ENCODE results near the gene FARP2. TPM values are rescaled to one million over a fixed set of nuclear protein-coding genes. Genes with fewer than 3 reads are reported as not detected.
"Not testable (repeated sequence)": the region's sequence is repeated elsewhere in the genome, so short reads cannot be mapped to it uniquely, and the experiment has no call there.

FARP2 gene
- total RNA-seq, 1 donor from 2014 or later: 63.6 TPM

GRCh38 chr2:241379481-241380480 is 23.7 kb downstream of the FARP2 start:
- Mint-ChIP-seq H3K27me3 (no peaks in the 10 kb centered on the region), H3K4me1 (ENCODE audit: low read depth) (peaks cover 17% of the 10 kb centered on the region), H3K27ac (peak overlapping the region; percentile 57), H3K36me3 (ENCODE audit: insufficient read depth) (peaks cover 13% of the 10 kb centered on the region), H3K4me3 (ENCODE audit: low read depth) (no peak overlapping the region), H3K9me3 (ENCODE audit: low read depth) (no peaks in the 10 kb centered on the region)
- no peak for DNase-seq (ENCODE audit: low spot score, unreplicated experiment)
- TF ChIP-seq, protein P1, sequence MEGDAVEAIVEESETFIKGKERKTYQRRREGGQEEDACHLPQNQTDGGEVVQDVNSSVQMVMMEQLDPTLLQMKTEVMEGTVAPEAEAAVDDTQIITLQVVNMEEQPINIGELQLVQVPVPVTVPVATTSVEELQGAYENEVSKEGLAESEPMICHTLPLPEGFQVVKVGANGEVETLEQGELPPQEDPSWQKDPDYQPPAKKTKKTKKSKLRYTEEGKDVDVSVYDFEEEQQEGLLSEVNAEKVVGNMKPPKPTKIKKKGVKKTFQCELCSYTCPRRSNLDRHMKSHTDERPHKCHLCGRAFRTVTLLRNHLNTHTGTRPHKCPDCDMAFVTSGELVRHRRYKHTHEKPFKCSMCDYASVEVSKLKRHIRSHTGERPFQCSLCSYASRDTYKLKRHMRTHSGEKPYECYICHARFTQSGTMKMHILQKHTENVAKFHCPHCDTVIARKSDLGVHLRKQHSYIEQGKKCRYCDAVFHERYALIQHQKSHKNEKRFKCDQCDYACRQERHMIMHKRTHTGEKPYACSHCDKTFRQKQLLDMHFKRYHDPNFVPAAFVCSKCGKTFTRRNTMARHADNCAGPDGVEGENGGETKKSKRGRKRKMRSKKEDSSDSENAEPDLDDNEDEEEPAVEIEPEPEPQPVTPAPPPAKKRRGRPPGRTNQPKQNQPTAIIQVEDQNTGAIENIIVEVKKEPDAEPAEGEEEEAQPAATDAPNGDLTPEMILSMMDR (IDR thresholded peaks at IDR 0.05; ENCODE audit: unreplicated experiment): no peak

DNA sequence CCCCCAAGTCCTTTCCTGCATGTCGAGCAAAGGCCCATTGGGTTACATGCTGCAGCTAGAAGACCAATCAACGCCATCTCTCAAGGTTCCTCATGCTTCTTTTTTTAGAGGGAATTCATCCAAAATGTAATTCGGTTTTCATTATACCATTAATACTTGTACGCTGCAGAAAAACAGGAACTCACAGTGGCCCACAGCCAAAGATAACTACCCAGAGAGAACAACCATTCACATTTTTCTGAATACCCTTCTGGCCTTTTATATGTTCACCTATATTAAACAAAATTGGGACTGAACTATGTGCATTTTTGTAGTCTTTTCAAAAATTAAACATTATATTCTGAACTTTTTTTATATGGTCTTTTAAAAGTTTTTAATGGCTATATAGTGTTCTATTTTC is 25.8 kb downstream of the FARP2 start:
- no peaks in the 10 kb centered on the region for H3K9me3 Mint-ChIP-seq (ENCODE audit: low read depth)
- no peak overlapping the region for H3K4me3 Mint-ChIP-seq (ENCODE audit: low read depth)
- H3K27me3 Mint-ChIP-seq: no peaks in the 10 kb centered on the region
- peaks cover 11% of the 10 kb centered on the region for H3K36me3 Mint-ChIP-seq (ENCODE audit: insufficient read depth)
- DNase-seq (ENCODE audit: low spot score, unreplicated experiment): no peak
- peaks cover 12% of the 10 kb centered on the region for H3K4me1 Mint-ChIP-seq (ENCODE audit: low read depth)
- no peak overlapping the region for H3K27ac Mint-ChIP-seq
- TF ChIP-seq, protein P1 (IDR thresholded peaks at IDR 0.05; ENCODE audit: unreplicated experiment): no peak

- not testable (repeated sequence) for H3K4me3 Mint-ChIP-seq (ENCODE audit: low read depth)
- TF ChIP-seq, protein P1 (IDR thresholded peaks at IDR 0.05; ENCODE audit: unreplicated experiment): peak; percentile 11
These were observed 29.4 kb downstream of the FARP2 start for GRCh38 chr2:241385450-241385849.

DNA sequence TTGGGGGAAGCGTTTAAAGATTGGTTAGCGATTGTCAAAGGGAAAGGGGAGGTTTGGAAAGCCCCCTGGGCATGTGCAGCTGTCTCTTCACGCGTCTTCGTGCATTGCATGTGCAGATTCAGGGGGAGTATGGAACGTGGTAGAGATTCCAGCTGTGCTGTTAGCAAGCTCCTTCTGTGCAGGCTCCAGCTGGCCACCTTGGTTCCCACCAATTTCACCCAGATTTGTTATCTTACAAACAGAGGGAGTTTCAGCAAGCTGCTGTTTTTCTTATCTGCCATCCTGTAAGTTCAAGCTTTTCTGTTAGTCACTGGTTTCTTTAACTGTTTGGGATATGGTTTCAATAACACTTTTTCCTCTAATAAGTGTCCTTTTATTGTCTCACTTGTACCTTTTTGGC is 30.4 kb downstream of the FARP2 start:
- no peak for DNase-seq (ENCODE audit: low spot score, unreplicated experiment)
- H3K27ac Mint-ChIP-seq: no peak overlapping the region
- H3K4me1 Mint-ChIP-seq (ENCODE audit: low read depth): peaks cover 7% of the 10 kb centered on the region

More at GRCh38 chr2:241385450-241385849, 29.4 kb downstream of the FARP2 start:
- not testable (repeated sequence) for H3K27ac Mint-ChIP-seq; H3K27me3 Mint-ChIP-seq; H3K9me3 Mint-ChIP-seq (ENCODE audit: low read depth); H3K4me1 Mint-ChIP-seq (ENCODE audit: low read depth); DNase-seq (ENCODE audit: low spot score, unreplicated experiment)
- peaks cover 17% of the 10 kb centered on the region for H3K36me3 Mint-ChIP-seq (ENCODE audit: insufficient read depth)

DNA sequence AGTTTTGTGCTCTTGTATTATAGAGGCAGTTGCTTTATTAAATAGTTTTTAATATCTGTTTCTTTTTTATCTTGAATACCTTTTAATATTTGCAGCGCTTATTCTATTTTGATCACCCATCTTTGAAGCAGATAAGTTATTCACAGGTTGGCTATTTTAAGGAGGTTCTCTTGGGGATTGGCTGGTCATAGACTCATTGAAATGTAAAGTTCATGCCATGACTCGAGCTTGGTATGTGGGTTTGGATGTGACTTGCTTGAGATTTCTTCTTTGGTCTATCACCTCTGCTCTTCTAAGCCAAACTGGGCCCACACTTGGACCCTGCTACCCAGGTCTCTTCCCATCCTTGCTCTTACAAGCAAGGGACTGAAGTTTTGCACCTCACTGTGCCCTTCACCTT is 33.6 kb downstream of the FARP2 start:
- peaks cover 9% of the 10 kb centered on the region for H3K4me1 Mint-ChIP-seq (ENCODE audit: low read depth)
- no peaks in the 10 kb centered on the region for H3K9me3 Mint-ChIP-seq (ENCODE audit: low read depth)
- H3K4me3 Mint-ChIP-seq (ENCODE audit: low read depth): no peak overlapping the region
- H3K27me3 Mint-ChIP-seq: no peaks in the 10 kb centered on the region
- TF ChIP-seq, protein P1 (IDR thresholded peaks at IDR 0.05; ENCODE audit: unreplicated experiment): no peak
- no peak for DNase-seq (ENCODE audit: low spot score, unreplicated experiment)
- H3K36me3 Mint-ChIP-seq (ENCODE audit: insufficient read depth): peaks cover 11% of the 10 kb centered on the region
- H3K27ac Mint-ChIP-seq: no peak overlapping the region

More for the DNA sequence above, 30.4 kb downstream of the FARP2 start:
- peaks cover 17% of the 10 kb centered on the region for H3K36me3 Mint-ChIP-seq (ENCODE audit: insufficient read depth)
- no peaks in the 10 kb centered on the region for H3K9me3 Mint-ChIP-seq (ENCODE audit: low read depth)
- no peaks in the 10 kb centered on the region for H3K27me3 Mint-ChIP-seq
- TF ChIP-seq, protein P1 (IDR thresholded peaks at IDR 0.05; ENCODE audit: unreplicated experiment): no peak
- no peak overlapping the region for H3K4me3 Mint-ChIP-seq (ENCODE audit: low read depth)
